WI38 (cell line): ENCODE measurements around the gene SAG.
"Not testable (repeated sequence)": the region's sequence is repeated elsewhere in the genome, so short reads cannot be mapped to it uniquely, and the experiment has no call there.

Experiments
- H3K4me3 ChIP-seq: 2 replicates; pipeline ENCODE4 v1.5.1; 2011; ENCODE audit warnings: low read depth, mild to moderate bottlenecking, control low read depth, low read length
- TF ChIP-seq, protein P1 (sequence below): IDR thresholded peaks from 2 replicates; pipeline ENCODE4 v1.5.1; 2012; ENCODE audit warnings: low read depth, mild to moderate bottlenecking, control low read depth, low read length

The SAG gene

GRCh38 chr2:233329489-233330135 lies 22.0 kb downstream of the SAG start:
- H3K4me3 ChIP-seq, result no peak overlapping the region
- TF ChIP-seq, protein P1, sequence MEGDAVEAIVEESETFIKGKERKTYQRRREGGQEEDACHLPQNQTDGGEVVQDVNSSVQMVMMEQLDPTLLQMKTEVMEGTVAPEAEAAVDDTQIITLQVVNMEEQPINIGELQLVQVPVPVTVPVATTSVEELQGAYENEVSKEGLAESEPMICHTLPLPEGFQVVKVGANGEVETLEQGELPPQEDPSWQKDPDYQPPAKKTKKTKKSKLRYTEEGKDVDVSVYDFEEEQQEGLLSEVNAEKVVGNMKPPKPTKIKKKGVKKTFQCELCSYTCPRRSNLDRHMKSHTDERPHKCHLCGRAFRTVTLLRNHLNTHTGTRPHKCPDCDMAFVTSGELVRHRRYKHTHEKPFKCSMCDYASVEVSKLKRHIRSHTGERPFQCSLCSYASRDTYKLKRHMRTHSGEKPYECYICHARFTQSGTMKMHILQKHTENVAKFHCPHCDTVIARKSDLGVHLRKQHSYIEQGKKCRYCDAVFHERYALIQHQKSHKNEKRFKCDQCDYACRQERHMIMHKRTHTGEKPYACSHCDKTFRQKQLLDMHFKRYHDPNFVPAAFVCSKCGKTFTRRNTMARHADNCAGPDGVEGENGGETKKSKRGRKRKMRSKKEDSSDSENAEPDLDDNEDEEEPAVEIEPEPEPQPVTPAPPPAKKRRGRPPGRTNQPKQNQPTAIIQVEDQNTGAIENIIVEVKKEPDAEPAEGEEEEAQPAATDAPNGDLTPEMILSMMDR, result no peak

DNA sequence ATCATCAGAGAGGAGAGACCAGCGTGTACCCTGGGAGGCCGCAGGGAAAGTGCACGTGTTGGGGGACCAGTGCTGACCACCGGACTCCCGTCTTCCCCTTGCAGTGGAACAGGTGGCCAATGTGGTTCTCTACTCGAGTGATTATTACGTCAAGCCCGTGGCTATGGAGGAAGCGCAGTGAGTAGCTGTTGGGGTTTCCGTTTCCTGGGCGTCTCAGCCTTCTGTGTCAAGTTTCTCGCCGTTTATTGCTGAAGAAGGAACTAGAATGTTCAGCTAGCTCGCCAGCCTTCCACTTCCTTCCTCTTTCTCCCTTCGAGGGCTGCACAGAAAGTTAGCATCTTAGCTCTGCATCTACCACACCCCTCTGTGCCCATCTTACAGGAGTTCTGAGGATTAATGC lies 23.9 kb downstream of the SAG start:
- TF ChIP-seq, protein P1, result no peak
- no peak overlapping the region for H3K4me3 ChIP-seq

DNA sequence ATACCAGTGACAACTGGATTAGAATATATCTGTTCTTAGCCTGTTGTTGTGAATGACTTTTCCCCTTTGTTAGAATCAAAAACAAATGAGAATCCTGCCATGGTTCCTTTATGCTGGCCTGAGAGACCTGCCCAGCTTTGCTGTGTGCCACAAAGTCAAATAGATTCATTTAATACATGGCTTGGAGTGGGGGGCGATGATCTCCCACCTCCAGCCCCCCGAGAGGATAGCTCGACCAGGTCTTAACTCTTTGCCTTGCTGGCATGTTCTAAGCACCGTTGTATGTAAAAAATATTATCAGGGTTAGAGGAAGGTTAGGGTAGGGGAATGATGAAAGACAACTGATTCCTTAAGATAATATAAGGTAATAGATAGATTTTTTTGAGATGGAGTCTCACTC lies 24.5 kb downstream of the SAG start:
- no peak overlapping the region for H3K4me3 ChIP-seq
- TF ChIP-seq, protein P1, result no peak

DNA sequence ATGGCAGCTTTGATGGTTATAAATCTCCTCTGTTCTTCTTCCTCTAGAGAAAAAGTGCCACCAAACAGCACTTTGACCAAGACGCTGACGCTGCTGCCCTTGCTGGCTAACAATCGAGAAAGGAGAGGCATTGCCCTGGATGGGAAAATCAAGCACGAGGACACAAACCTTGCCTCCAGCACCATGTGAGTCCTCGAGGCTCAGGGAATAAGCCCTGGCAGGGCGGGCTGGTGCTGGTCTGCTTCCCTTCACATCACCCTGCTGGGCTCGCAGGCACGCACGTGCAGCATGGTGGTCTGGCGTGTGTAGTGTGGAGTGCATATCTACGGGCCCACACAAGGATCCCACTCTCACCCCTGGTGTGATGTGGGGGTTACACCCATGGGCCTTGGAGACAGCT lies 27.3 kb downstream of the SAG start:
- TF ChIP-seq, protein P1, result no peak
- no peak overlapping the region for H3K4me3 ChIP-seq

DNA sequence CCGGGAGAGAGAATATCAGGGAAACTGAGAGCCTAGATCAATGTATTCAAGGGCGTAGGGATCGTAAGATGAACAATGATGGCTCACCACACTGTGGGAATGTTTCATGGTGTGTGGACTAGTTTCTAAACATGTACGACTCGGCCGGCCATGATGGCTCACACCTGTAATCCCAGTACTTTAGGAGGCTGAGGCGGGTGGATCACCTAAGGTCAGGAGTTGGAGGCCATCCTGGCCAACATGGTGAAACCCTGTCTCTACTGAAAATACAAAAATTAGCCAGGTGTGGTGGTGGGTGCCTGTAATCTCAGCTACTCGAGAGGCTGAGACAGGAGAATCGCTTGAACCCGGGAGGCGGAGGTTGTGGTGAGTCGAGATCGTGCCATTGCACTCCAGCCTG lies 28.5 kb downstream of the SAG start:
- not testable (repeated sequence) for H3K4me3 ChIP-seq

GRCh38 chr2:233336541-233336940 lies 28.9 kb downstream of the SAG start:
- TF ChIP-seq, protein P1, result no peak
- H3K4me3 ChIP-seq, result no peak overlapping the region

DNA sequence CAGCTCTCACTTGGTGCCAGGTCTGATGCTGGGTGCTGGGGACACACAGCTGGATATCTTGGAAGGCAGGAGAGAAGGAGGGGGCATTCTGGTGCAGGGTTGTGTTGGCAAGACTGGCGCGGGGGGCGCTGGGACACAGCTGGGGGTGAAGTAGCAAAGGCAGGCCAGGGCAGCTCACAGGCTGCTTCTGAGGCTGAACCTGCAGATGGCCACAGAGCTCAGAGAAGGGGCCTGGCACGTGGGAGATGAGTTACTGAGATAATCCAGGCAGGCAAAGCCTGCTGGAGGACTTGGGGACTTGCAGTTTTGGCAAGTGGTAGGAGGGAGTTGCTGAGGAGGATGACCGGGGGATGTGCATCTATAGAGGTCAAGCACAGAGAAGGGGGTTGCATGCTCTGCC lies 30.4 kb downstream of the SAG start:
- TF ChIP-seq, protein P1, result no peak
- no peak overlapping the region for H3K4me3 ChIP-seq

GRCh38 chr2:233338812-233339368 lies 31.3 kb downstream of the SAG start:
- H3K4me3 ChIP-seq, result no peak overlapping the region
- TF ChIP-seq, protein P1, result no peak
